GM12892 (cell line): ENCODE data around the gene RAB44.

ENCODE experiments used
- POLR2A ChIP-seq: IDR thresholded peaks from 2 replicates; pipeline ENCODE4 v1.6.1; 2011; ENCODE audit warnings: low read depth, low read length, control low read depth
- POLR2AphosphoS5 ChIP-seq: IDR thresholded peaks from 2 replicates; pipeline ENCODE4 v1.6.1; 2011; ENCODE audit warnings: low read depth, low read length, control low read depth
- TAF1 ChIP-seq: IDR thresholded peaks from 2 replicates; pipeline ENCODE4 v1.6.1; 2011; ENCODE audit warnings: low read depth, mild to moderate bottlenecking, control low read depth, low read length, borderline replicate concordance

DNA sequence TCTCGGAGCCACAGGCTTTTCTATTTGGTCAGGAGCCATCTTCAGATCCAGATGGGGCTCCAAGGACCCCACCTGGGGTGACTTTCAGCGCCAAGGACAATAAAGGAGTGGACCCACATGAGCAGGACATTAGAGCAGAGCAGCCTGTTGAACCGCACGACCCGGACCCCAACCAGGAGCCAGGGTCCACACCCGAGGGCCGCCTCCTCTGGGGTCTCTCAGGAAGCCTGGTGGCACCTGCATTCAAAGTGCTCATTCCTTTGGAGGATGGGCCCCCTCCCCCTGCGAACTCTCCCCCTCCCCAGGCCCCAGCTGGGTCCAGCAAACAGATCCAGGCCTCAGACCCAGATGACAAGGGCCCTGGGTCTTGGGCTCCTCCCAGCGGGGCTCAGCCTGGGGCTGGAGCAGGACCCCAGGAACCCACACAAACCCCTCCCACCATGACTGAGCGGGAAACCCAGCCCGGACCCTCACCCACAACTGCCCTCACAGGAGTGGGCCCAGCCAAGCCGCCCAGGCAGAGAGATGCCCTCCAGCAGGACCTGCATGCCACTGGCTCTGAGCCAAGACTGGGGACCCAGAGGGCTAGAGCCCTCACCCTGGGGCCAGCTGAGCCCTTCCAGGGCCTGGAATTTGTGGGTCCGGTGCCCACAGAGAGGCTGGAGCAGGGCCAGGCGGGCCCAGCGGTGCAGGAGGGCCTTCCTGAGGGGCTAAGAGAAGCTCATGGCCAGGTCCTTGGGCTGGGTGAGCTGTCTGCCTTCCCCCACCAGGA, 23.9 kb downstream of the RAB44 start:
- TF ChIP-seq TAF1 (no peak), POLR2A (no peak), POLR2AphosphoS5 (no peak)
